H54 (cell line): Measurements from ENCODE around the gene ZNF205.
A peak's percentile ranks its signal among the peaks of the same experiment; 100 is the strongest.

Experiments
- DNase-seq: peaks from one replicate; pipeline ENCODE4 v3.0.0; 2011; ENCODE audit warnings: low spot score, mixed read lengths; ENCODE audit not compliant: insufficient read length
- FAIRE-seq: peaks from 3 replicates; lab custom pipeline; 2011; peaks lifted over from hg19 to GRCh38; lab: Jason Lieb, UNC
- POLR2A ChIP-seq: IDR thresholded peaks from 2 replicates; pipeline ENCODE4 v1.6.1; 2011; ENCODE audit warnings: low read depth, mild to moderate bottlenecking, low read length

ZNF205 gene

GRCh38 chr16:3121851-3122467, 9.6 kb downstream of the ZNF205 start:
- DNase-seq (no peak), FAIRE-seq (no peak)
- no peak for TF ChIP-seq POLR2A

GRCh38 chr16:3122926-3123570, 10.7 kb downstream of the ZNF205 start:
- no peak for TF ChIP-seq POLR2A
- FAIRE-seq = no peak
- DNase-seq = no peak

GRCh38 chr16:3123986-3124886, 11.8 kb downstream of the ZNF205 start:
- DNase-seq (peak; percentile 87), FAIRE-seq (peak; percentile 20)
- peak; percentile 67; the same call in 1 of the 2 replicates for TF ChIP-seq POLR2A

- no peak for DNase-seq
- no peak for FAIRE-seq
- TF ChIP-seq POLR2A = no peak
Observed at GRCh38 chr16:3127745-3128144, 15.4 kb downstream of the ZNF205 start.

GRCh38 chr16:3129137-3130131, 17.0 kb downstream of the ZNF205 start:
- no peak for FAIRE-seq
- no peak for DNase-seq

GRCh38 chr16:3131755-3132377, 19.5 kb downstream of the ZNF205 start:
- FAIRE-seq (no peak), DNase-seq (no peak)
- TF ChIP-seq POLR2A = no peak

More at GRCh38 chr16:3129137-3130131, 17.0 kb downstream of the ZNF205 start:
- TF ChIP-seq POLR2A = no peak

GRCh38 chr16:3133844-3134243, 21.5 kb downstream of the ZNF205 start:
- TF ChIP-seq POLR2A = no peak
- FAIRE-seq (no peak), DNase-seq (no peak)

GRCh38 chr16:3134338-3135125, 22.1 kb downstream of the ZNF205 start, which contains the start of gene ZNF213:
ZNF213 (plus strand) TSS chr16:3135029; CDS start chr16:3137281, 2,252 bp downstream.
- DNase-seq (peak; percentile 96), FAIRE-seq (peak; percentile 80)

GRCh38 chr16:3135126-3135715, 22.8 kb downstream of the ZNF205 start:
- FAIRE-seq = no peak
- DNase-seq = no peak
- peak; percentile 85 for TF ChIP-seq POLR2A

More at GRCh38 chr16:3134338-3135125, 22.1 kb downstream of the ZNF205 start, which contains the start of gene ZNF213:
- TF ChIP-seq POLR2A = no peak; the same call in 1 of the 2 replicates

- FAIRE-seq (no peak), DNase-seq (no peak)
- no peak for TF ChIP-seq POLR2A
Observed at GRCh38 chr16:3137267-3137666, 24.9 kb downstream of the ZNF205 start.

GRCh38 chr16:3138342-3138741, 26.0 kb downstream of the ZNF205 start:
- no peak for TF ChIP-seq POLR2A
- FAIRE-seq = no peak
- DNase-seq = no peak
